ENCODE measurements around the gene MALRD1.

DNA sequence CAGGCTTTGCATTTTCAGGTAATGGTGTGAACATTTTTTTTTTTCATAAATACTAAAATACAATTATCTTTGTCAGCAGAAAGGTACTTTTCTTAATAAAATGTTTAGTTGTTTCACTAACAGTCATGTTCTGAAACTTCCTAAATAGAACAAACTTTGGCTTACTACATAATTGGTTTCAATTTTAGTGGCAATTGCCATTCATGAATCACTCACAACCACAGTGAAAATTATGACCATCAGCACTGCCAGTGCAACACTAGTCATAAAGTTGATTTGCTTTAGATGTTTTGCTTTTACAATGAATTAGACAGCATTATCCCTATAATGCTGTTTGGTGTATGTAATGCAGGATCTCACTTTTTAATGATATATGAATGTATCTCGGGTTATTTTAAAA, 470.0 kb downstream of the MALRD1 start:
- TF ChIP-seq FOXP2 (optimal IDR thresholded peaks at IDR 0.05; ENCODE audit: borderline replicate concordance, extremely low read depth, extremely low read length, insufficient read depth) (no peak), TAF1 (IDR thresholded peaks at IDR 0.05; ENCODE audit: borderline replicate concordance, insufficient read depth, low read length) (no peak), POLR2AphosphoS5 (IDR thresholded peaks at IDR 0.05; ENCODE audit: low read depth, low read length) (no peak)
- TF ChIP-seq, protein P1, sequence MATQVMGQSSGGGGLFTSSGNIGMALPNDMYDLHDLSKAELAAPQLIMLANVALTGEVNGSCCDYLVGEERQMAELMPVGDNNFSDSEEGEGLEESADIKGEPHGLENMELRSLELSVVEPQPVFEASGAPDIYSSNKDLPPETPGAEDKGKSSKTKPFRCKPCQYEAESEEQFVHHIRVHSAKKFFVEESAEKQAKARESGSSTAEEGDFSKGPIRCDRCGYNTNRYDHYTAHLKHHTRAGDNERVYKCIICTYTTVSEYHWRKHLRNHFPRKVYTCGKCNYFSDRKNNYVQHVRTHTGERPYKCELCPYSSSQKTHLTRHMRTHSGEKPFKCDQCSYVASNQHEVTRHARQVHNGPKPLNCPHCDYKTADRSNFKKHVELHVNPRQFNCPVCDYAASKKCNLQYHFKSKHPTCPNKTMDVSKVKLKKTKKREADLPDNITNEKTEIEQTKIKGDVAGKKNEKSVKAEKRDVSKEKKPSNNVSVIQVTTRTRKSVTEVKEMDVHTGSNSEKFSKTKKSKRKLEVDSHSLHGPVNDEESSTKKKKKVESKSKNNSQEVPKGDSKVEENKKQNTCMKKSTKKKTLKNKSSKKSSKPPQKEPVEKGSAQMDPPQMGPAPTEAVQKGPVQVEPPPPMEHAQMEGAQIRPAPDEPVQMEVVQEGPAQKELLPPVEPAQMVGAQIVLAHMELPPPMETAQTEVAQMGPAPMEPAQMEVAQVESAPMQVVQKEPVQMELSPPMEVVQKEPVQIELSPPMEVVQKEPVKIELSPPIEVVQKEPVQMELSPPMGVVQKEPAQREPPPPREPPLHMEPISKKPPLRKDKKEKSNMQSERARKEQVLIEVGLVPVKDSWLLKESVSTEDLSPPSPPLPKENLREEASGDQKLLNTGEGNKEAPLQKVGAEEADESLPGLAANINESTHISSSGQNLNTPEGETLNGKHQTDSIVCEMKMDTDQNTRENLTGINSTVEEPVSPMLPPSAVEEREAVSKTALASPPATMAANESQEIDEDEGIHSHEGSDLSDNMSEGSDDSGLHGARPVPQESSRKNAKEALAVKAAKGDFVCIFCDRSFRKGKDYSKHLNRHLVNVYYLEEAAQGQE (IDR thresholded peaks at IDR 0.05; ENCODE audit: insufficient read depth in 1 of 2, low read depth in 2 of 2, low read length in 2 of 2) = no peak

All from PFSK-1 (cell line).